Measurements from ENCODE around the gene ZFHX3. TPM values are rescaled to one million over a fixed set of nuclear protein-coding genes. Genes with fewer than 3 reads are reported as not detected.

Gene ZFHX3
- total and polyA plus RNA-seq, 4 donors = 1.5 to 5.9 (median 3.0) TPM

DNA sequence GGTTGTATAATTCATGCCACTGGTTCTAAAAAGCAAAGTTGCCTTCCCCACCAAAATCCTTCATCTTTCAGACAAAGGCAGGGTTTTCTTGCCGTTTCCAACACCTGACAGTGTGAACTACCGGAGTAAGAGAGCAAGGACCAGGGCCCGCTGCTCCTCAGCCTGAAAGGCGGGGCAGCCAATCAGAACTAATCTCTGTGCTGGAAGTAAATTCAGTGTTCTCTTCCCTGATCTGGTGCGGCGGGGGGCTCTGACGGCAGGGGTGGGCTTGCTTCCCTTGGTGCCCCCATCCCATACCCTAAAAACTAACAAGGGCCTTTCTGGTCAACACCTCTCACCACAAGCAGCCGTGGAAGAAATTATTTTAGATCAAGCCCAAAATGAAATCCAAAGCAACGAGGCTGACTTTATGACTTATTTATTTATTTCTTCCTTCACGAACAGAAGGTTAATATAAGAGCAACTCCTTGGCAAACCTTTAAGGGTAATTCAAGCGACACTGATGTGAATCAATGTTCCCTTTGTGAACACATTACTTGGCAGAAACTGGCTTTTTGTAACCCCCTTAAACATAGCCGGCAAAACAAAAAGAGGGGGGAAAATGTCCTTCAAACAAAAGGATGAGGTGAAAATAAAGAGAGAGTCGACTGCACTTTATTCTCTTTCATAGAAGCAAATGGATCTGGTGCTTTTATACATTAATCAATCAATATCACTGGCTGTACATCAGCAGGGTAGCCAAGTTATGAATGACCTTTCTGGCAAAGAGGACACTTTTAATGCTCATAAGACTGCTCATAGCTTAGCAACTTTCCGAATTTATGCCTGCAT is 189.9 kb downstream of the ZFHX3 start:
- no peaks in the 10 kb centered on the region for H3K27me3 ChIP-seq (ENCODE audit: control insufficient read depth in 4 of 4, insufficient read depth in 4 of 4, low read length in 3 of 4)
- DNase-seq (ENCODE audit: low spot score) = no peak
- H3K9ac ChIP-seq (ENCODE audit: low read depth in 1 of 2, low read length in 2 of 2) = no peak overlapping the region
- H3K4me3 ChIP-seq (ENCODE audit: low read depth in 1 of 3, low read length in 3 of 3) = no peak overlapping the region
- no peaks in the 10 kb centered on the region for H3K9me3 ChIP-seq (ENCODE audit: control insufficient read depth in 4 of 4, low read length in 3 of 4)
- H3K36me3 ChIP-seq (ENCODE audit: control insufficient read depth in 4 of 4, insufficient read depth in 3 of 4, low read depth in 1 of 4, low read length in 3 of 4) = no peaks in the 10 kb centered on the region
- WGBS = 91% methylated on average over 14 of the region's 14 CpGs
- peak overlapping the region in 1 of 2 donors; percentile 55 for H3K27ac ChIP-seq (ENCODE audit: low read depth in 1 of 2, low read length in 2 of 2)
- no peaks in the 10 kb centered on the region for H3K4me1 ChIP-seq (ENCODE audit: control insufficient read depth in 4 of 4, insufficient read depth in 4 of 4, low read length in 3 of 4)
- no peak for TF ChIP-seq RXRA (IDR thresholded peaks at IDR 0.05)
- TF ChIP-seq FOXA2 (IDR thresholded peaks at IDR 0.05) = no peak
- no peak for TF ChIP-seq FOXA1 (IDR thresholded peaks at IDR 0.05)
- TF ChIP-seq NR2F2 (IDR thresholded peaks at IDR 0.05) = no peak

DNA sequence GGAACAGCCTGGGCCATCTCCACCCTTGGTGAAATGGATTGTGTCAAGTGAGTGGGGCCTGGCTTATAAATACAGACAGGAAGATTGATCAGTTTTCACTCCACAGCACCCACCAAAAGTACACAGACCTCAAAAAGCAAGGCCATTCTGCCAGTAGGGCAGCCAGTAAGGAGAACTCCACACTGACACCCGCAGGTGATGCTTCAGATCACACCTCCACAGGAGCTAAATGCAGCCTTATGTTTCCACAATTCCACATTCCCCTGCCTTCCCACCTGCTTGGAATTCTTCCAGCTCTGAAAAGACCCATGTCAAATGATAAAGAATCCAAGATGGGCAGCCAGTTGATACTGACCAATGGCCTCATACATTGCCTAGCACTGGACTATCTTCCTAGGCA is 191.1 kb downstream of the ZFHX3 start:
- no peaks in the 10 kb centered on the region for H3K4me1 ChIP-seq (ENCODE audit: control insufficient read depth in 4 of 4, insufficient read depth in 4 of 4, low read length in 3 of 4)
- TF ChIP-seq, protein P1, sequence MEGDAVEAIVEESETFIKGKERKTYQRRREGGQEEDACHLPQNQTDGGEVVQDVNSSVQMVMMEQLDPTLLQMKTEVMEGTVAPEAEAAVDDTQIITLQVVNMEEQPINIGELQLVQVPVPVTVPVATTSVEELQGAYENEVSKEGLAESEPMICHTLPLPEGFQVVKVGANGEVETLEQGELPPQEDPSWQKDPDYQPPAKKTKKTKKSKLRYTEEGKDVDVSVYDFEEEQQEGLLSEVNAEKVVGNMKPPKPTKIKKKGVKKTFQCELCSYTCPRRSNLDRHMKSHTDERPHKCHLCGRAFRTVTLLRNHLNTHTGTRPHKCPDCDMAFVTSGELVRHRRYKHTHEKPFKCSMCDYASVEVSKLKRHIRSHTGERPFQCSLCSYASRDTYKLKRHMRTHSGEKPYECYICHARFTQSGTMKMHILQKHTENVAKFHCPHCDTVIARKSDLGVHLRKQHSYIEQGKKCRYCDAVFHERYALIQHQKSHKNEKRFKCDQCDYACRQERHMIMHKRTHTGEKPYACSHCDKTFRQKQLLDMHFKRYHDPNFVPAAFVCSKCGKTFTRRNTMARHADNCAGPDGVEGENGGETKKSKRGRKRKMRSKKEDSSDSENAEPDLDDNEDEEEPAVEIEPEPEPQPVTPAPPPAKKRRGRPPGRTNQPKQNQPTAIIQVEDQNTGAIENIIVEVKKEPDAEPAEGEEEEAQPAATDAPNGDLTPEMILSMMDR (IDR thresholded peaks at IDR 0.05; ENCODE audit: low read depth, low read length, missing input control) = peak; percentile 32
- TF ChIP-seq, protein P2, sequence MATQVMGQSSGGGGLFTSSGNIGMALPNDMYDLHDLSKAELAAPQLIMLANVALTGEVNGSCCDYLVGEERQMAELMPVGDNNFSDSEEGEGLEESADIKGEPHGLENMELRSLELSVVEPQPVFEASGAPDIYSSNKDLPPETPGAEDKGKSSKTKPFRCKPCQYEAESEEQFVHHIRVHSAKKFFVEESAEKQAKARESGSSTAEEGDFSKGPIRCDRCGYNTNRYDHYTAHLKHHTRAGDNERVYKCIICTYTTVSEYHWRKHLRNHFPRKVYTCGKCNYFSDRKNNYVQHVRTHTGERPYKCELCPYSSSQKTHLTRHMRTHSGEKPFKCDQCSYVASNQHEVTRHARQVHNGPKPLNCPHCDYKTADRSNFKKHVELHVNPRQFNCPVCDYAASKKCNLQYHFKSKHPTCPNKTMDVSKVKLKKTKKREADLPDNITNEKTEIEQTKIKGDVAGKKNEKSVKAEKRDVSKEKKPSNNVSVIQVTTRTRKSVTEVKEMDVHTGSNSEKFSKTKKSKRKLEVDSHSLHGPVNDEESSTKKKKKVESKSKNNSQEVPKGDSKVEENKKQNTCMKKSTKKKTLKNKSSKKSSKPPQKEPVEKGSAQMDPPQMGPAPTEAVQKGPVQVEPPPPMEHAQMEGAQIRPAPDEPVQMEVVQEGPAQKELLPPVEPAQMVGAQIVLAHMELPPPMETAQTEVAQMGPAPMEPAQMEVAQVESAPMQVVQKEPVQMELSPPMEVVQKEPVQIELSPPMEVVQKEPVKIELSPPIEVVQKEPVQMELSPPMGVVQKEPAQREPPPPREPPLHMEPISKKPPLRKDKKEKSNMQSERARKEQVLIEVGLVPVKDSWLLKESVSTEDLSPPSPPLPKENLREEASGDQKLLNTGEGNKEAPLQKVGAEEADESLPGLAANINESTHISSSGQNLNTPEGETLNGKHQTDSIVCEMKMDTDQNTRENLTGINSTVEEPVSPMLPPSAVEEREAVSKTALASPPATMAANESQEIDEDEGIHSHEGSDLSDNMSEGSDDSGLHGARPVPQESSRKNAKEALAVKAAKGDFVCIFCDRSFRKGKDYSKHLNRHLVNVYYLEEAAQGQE (IDR thresholded peaks at IDR 0.05) = no peak
- peak; percentile 56 to 71 for TF ChIP-seq RAD21 (IDR thresholded peaks at IDR 0.05)
- WGBS = 94% methylated on average over 1 of the region's 1 CpG
- H3K9me3 ChIP-seq (ENCODE audit: control insufficient read depth in 4 of 4, low read length in 3 of 4) = no peaks in the 10 kb centered on the region
- no peaks in the 10 kb centered on the region for H3K27me3 ChIP-seq (ENCODE audit: control insufficient read depth in 4 of 4, insufficient read depth in 4 of 4, low read length in 3 of 4)
- no peaks in the 10 kb centered on the region for H3K36me3 ChIP-seq (ENCODE audit: control insufficient read depth in 4 of 4, insufficient read depth in 3 of 4, low read depth in 1 of 4, low read length in 3 of 4)
- no peak overlapping the region for H3K9ac ChIP-seq (ENCODE audit: low read depth in 1 of 2, low read length in 2 of 2)
- no peak for DNase-seq (ENCODE audit: low spot score)
- no peak overlapping the region for H3K4me3 ChIP-seq (ENCODE audit: low read depth in 1 of 3, low read length in 3 of 3)
- no peak overlapping the region for H3K27ac ChIP-seq (ENCODE audit: low read depth in 1 of 2, low read length in 2 of 2)

DNA sequence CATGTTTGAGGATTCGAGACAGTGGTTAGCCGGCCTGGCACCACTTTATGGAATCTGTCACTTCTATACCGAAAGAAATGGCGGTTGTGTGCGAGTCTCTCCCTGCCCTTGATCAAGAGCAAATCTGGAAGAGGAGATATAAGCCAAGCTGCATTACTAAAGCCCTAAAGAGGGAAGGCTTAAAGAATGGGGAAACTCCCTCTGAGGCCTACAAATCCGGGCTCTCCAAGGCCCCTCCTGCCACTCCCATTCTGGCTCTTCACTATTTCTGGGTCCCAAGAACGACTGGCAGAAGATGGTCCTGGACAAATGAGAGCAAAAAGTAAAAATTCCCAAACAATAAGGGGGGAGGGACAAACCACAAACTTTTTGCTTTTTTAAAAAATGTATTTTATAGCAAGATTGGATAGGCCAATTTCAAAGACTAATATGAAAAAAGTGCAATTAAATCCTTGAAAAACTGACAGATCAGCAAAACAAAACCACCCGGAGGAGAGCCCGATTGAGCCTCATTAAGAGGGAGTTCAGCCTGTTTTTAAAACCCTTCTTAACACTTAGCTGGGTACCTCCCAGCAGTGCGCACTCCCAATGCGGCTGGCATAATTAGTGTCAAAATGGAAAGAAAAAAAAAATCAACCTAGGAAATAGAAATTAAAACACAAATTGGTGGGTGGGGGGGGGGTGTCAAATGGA is 193.5 kb downstream of the ZFHX3 start:
- no peak for DNase-seq (ENCODE audit: low spot score)
- no peaks in the 10 kb centered on the region for H3K9me3 ChIP-seq (ENCODE audit: control insufficient read depth in 4 of 4, low read length in 3 of 4)
- H3K9ac ChIP-seq (ENCODE audit: low read depth in 1 of 2, low read length in 2 of 2) = no peak overlapping the region
- 93% methylated on average over 11 of the region's 11 CpGs for WGBS
- peaks cover 0 to 2% (median 0%) of the 10 kb centered on the region in 4 donors for H3K4me1 ChIP-seq (ENCODE audit: control insufficient read depth in 4 of 4, insufficient read depth in 4 of 4, low read length in 3 of 4)
- H3K27ac ChIP-seq (ENCODE audit: low read depth in 1 of 2, low read length in 2 of 2) = no peak overlapping the region
- no peaks in the 10 kb centered on the region for H3K36me3 ChIP-seq (ENCODE audit: control insufficient read depth in 4 of 4, insufficient read depth in 3 of 4, low read depth in 1 of 4, low read length in 3 of 4)
- TF ChIP-seq, protein P3, sequence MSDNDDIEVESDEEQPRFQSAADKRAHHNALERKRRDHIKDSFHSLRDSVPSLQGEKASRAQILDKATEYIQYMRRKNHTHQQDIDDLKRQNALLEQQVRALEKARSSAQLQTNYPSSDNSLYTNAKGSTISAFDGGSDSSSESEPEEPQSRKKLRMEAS (IDR thresholded peaks at IDR 0.05) = no peak
- H3K4me3 ChIP-seq (ENCODE audit: low read depth in 1 of 3, low read length in 3 of 3) = no peak overlapping the region
- H3K27me3 ChIP-seq (ENCODE audit: control insufficient read depth in 4 of 4, insufficient read depth in 4 of 4, low read length in 3 of 4) = no peaks in the 10 kb centered on the region

Measured in liver (tissue), 9 donors.